Neural progenitor cell (in vitro differentiated cells): ENCODE results near the gene VKORC1. TPM values are rescaled to one million over a fixed set of nuclear protein-coding genes. Genes with fewer than 3 reads are reported as not detected.

Experiments used
- DNase-seq: peaks from one replicate; pipeline ENCODE4 v3.0.0-alpha.2; 2016; ENCODE audit warnings: low spot score
- H2AFZ ChIP-seq: fragments of 200-600 bp; sonication (generic); replicated peaks from 2 replicates; pipeline ENCODE4 v1.6.1; 2016; ENCODE audit warnings: antibody characterized with exemption
- H3F3A ChIP-seq: fragments of 200-600 bp; sonication (generic); 2 replicates; pipeline ENCODE4 v1.6.1; 2016; ENCODE audit warnings: antibody characterized with exemption, low read depth
- H3K27ac ChIP-seq: fragments of 200-600 bp; sonication (generic); 2 replicates; pipeline ENCODE4 v1.5.1; 2016; ENCODE audit warnings: mild to moderate bottlenecking
- H3K27me3 ChIP-seq: fragments of 200-600 bp; sonication (generic); 2 replicates; pipeline ENCODE4 v1.6.1; 2016; ENCODE audit warnings: mild to moderate bottlenecking, moderate library complexity
- H3K36me3 ChIP-seq: fragments of 200-600 bp; sonication (generic); 2 replicates; pipeline ENCODE4 v1.5.1; 2016
- H3K4me1 ChIP-seq: fragments of 200-600 bp; sonication (generic); 2 replicates; pipeline ENCODE4 v1.6.1; 2016; ENCODE audit warnings: mixed run types
- H3K4me2 ChIP-seq: fragments of 200-600 bp; sonication (generic); 2 replicates; pipeline ENCODE4 v1.6.1; 2016
- H3K4me3 ChIP-seq: fragments of 200-600 bp; sonication (generic); 2 replicates; pipeline ENCODE4 v1.5.1; 2016
- H3K79me2 ChIP-seq: fragments of 200-600 bp; sonication (generic); 2 replicates; pipeline ENCODE4 v1.6.1; 2016; ENCODE audit warnings: low read depth
- H3K9ac ChIP-seq: fragments of 200-600 bp; sonication (generic); 2 replicates; pipeline ENCODE4 v1.6.1; 2016
- H3K9me3 ChIP-seq: fragments of 200-600 bp; sonication (generic); 2 replicates; pipeline ENCODE4 v1.5.1; 2016; ENCODE audit warnings: low read depth
- H4K20me1 ChIP-seq: fragments of 200-600 bp; sonication (generic); 2 replicates; pipeline ENCODE4 v1.6.1; 2016; ENCODE audit warnings: low read depth
- H3K27ac Mint-ChIP-seq: 3 replicates; pipeline ENCODE4 v1.8.0; 2021; ENCODE audit warnings: mixed read lengths
- H3K27me3 Mint-ChIP-seq: 2 replicates; pipeline ENCODE4 v1.8.0; 2022; ENCODE audit warnings: low read depth, mild to moderate bottlenecking, inconsistent platforms, moderate library complexity, mixed read lengths; ENCODE audit not compliant: insufficient read depth
- H3K36me3 Mint-ChIP-seq: 3 replicates; pipeline ENCODE4 v1.8.0; 2021; ENCODE audit warnings: mixed read lengths
- H3K4me1 Mint-ChIP-seq: 3 replicates; pipeline ENCODE4 v1.8.0; 2021; ENCODE audit warnings: mixed read lengths
- H3K4me3 Mint-ChIP-seq: 3 replicates; pipeline ENCODE4 v1.8.0; 2021; ENCODE audit warnings: mild to moderate bottlenecking, moderate library complexity, mixed read lengths
- H3K9me3 Mint-ChIP-seq: 3 replicates; pipeline ENCODE4 v1.8.0; 2020; ENCODE audit warnings: mixed read lengths
- EZH2 ChIP-seq: fragments of 200-600 bp; sonication (generic); IDR thresholded peaks from 2 replicates; pipeline ENCODE4 v1.6.1; 2017; ENCODE audit warnings: antibody characterized with exemption, mild to moderate bottlenecking, moderate library complexity
- EZH2phosphoT487 ChIP-seq: fragments of 200-600 bp; sonication (generic); IDR thresholded peaks from 2 replicates; pipeline ENCODE4 v1.6.1; 2017; ENCODE audit warnings: antibody characterized with exemption
- total RNA-seq: library from RNA; depleted of rRNA; stranded (reverse); fragments of >200 nt; gene quantifications from 2 replicates; pipeline ENCODE4 v1.2.3, GENCODE V29; 2015; ENCODE audit warnings: low replicate concordance
- TF ChIP-seq, protein P1 (sequence below): fragments of 200-600 bp; sonication (generic); IDR thresholded peaks from 2 replicates; pipeline ENCODE4 v1.5.1; 2017; ENCODE audit warnings: antibody characterized with exemption, mild to moderate bottlenecking

Gene VKORC1
- total RNA-seq, 1 donor from 2014 or later = 95.9 TPM

DNA sequence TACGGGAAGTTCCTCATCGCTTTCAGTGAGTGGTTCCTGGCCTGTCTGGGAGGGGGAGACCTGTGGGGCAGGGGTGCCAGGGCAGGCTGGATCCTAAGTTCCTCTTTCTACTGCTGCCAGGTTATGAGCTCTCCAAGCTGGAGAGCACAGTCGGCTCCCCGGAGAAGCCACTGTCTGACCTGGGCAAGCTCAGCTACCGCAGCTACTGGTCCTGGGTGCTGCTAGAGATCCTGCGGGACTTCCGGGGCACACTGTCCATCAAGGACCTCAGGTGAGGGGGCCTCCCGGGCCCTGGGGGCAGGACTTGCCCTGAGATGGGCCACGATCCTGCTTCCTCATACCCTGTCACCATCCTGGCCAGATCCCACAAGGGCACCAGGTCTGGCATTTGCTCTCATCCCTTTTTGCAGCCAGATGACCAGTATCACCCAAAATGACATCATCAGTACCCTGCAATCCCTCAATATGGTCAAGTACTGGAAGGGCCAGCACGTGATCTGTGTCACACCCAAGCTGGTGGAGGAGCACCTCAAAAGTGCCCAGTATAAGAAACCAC is 35.8 kb upstream of the VKORC1 start:
- H3F3A ChIP-seq = peaks cover 20% of the 10 kb centered on the region

DNA sequence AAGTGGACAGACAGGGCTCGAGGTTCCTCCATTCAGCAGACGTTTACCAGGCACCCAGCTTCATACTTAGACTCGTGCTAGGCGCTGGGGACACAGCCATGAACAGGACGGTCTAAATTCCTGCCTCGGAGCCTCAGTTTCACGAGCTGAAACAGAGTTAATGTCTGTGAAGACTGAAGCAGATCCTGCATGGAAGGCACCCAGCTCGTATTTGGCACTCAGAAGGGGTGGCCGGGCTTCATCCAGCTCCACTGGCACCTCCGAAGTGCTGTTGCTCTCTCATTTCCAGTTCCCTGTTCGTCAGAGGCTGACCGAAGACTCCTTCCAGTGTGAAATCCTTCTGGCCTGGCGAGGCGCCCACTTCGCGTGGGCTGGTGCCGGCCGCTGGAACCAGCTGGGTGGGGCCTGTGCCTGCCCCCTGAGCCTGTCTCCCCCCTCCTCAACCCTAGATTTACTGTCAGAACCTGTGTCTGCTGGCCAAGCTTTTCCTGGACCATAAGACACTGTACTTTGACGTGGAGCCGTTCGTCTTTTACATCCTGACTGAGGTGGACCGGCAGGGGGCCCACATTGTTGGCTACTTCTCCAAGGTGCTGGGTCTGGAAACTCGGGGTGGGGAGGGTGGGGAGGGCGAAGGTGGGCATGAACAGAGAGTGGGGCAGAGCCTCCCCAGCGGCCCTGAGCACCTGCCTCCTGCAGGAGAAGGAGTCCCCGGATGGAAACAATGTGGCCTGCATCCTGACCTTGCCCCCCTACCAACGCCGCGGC is 35.2 kb upstream of the VKORC1 start:
- peaks cover 13% of the 10 kb centered on the region for H3F3A ChIP-seq
- H3K4me1 ChIP-seq = peaks cover 7% of the 10 kb centered on the region
- H3K4me1 Mint-ChIP-seq = peaks cover 14% of the 10 kb centered on the region
- no peak for DNase-seq
- H3K9me3 ChIP-seq = no peaks in the 10 kb centered on the region
- H3K36me3 Mint-ChIP-seq = peaks cover 18% of the 10 kb centered on the region
- TF ChIP-seq EZH2phosphoT487 (no peak), EZH2 (no peak)
- TF ChIP-seq, protein P1, sequence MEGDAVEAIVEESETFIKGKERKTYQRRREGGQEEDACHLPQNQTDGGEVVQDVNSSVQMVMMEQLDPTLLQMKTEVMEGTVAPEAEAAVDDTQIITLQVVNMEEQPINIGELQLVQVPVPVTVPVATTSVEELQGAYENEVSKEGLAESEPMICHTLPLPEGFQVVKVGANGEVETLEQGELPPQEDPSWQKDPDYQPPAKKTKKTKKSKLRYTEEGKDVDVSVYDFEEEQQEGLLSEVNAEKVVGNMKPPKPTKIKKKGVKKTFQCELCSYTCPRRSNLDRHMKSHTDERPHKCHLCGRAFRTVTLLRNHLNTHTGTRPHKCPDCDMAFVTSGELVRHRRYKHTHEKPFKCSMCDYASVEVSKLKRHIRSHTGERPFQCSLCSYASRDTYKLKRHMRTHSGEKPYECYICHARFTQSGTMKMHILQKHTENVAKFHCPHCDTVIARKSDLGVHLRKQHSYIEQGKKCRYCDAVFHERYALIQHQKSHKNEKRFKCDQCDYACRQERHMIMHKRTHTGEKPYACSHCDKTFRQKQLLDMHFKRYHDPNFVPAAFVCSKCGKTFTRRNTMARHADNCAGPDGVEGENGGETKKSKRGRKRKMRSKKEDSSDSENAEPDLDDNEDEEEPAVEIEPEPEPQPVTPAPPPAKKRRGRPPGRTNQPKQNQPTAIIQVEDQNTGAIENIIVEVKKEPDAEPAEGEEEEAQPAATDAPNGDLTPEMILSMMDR = no peak
- H2AFZ ChIP-seq = no peak overlapping the region
- no peaks in the 10 kb centered on the region for H3K9me3 Mint-ChIP-seq
- no peak overlapping the region for H3K27ac ChIP-seq
- no peak overlapping the region for H3K4me2 ChIP-seq
- H3K9ac ChIP-seq = no peak overlapping the region
- no peaks in the 10 kb centered on the region for H3K79me2 ChIP-seq
- no peaks in the 10 kb centered on the region for H3K36me3 ChIP-seq
- no peak overlapping the region for H3K27ac Mint-ChIP-seq
- no peaks in the 10 kb centered on the region for H3K27me3 ChIP-seq
- peaks cover 4% of the 10 kb centered on the region for H3K27me3 Mint-ChIP-seq
- H3K4me3 ChIP-seq = no peak overlapping the region
- no peak overlapping the region for H3K4me3 Mint-ChIP-seq
- peaks cover 6% of the 10 kb centered on the region for H4K20me1 ChIP-seq

More for the DNA sequence above, 35.8 kb upstream of the VKORC1 start:
- no peak overlapping the region for H3K4me3 Mint-ChIP-seq
- H3K9me3 Mint-ChIP-seq = no peaks in the 10 kb centered on the region
- H3K9me3 ChIP-seq = no peaks in the 10 kb centered on the region
- no peak for TF ChIP-seq EZH2
- TF ChIP-seq, protein P1 = no peak
- no peak for TF ChIP-seq EZH2phosphoT487
- H3K27ac ChIP-seq = no peak overlapping the region
- H4K20me1 ChIP-seq = peaks cover 6% of the 10 kb centered on the region
- H2AFZ ChIP-seq = no peak overlapping the region
- H3K4me1 Mint-ChIP-seq = peaks cover 19% of the 10 kb centered on the region
- no peak overlapping the region for H3K4me2 ChIP-seq
- no peak overlapping the region for H3K4me3 ChIP-seq
- no peak overlapping the region for H3K9ac ChIP-seq
- no peaks in the 10 kb centered on the region for H3K27me3 ChIP-seq
- DNase-seq = no peak
- H3K79me2 ChIP-seq = no peaks in the 10 kb centered on the region
- H3K36me3 Mint-ChIP-seq = peaks cover 18% of the 10 kb centered on the region
- peaks cover 10% of the 10 kb centered on the region for H3K4me1 ChIP-seq
- no peak overlapping the region for H3K27ac Mint-ChIP-seq
- H3K27me3 Mint-ChIP-seq = peaks cover 4% of the 10 kb centered on the region
- H3K36me3 ChIP-seq = no peaks in the 10 kb centered on the region

DNA sequence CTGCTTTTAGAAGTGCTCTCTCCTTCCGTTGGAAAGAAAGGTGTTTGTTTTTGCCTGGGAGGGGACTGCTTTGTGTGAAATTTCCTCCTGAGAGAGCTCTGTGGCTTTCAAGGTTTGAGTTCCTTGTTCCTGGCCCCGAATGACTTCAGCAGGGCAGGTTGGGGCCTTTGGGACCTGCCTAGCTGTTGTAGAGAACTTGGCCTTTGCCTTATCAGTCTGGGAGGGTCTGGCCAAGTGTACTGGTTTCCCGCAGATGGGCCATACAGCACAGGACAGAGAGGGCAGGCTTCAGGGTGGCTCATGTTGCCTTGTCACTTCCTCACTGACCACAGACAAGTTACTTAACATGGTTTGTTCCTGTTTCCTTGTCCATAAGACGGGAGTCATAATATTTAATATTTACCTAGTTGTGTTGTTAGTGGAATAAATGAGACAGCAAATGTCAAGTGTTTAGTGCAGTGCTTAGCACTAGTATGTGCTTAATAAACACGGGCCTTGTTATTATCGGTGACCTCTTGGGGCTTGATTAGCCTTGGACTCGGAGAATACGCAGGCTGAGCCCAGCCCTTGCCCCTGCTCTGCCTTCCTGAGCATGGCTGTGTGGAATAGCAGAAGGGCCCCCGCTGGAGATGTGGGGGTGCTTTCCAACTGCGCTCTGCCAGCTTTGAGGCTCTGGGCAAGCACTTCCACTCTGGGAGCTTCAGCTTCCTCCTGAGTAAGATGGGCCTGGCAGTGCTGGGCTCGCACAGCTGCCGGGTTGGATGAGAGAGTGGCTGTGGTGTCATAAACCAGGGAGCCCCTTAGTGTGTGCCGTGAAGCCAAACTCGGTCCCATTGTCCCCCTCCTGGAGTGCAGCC is 34.3 kb upstream of the VKORC1 start:
- no peak overlapping the region for H3K4me3 Mint-ChIP-seq
- H3K27me3 Mint-ChIP-seq = peaks cover 4% of the 10 kb centered on the region
- H3K36me3 Mint-ChIP-seq = peaks cover 18% of the 10 kb centered on the region
- Histone ChIP-seq H3K9me3 (no peaks in the 10 kb centered on the region), H4K20me1 (peaks cover 5% of the 10 kb centered on the region), H3K27me3 (no peaks in the 10 kb centered on the region), H3K79me2 (no peaks in the 10 kb centered on the region), H3F3A (peaks cover 5% of the 10 kb centered on the region), H3K36me3 (no peaks in the 10 kb centered on the region), H3K4me3 (no peak overlapping the region), H3K27ac (no peak overlapping the region), H3K4me2 (no peak overlapping the region), H3K4me1 (peaks cover under 1% of the 10 kb centered on the region), H3K9ac (no peak overlapping the region), H2AFZ (no peak overlapping the region)
- no peak overlapping the region for H3K27ac Mint-ChIP-seq
- no peaks in the 10 kb centered on the region for H3K9me3 Mint-ChIP-seq
- H3K4me1 Mint-ChIP-seq = peaks cover 10% of the 10 kb centered on the region
- no peak for DNase-seq
- TF ChIP-seq EZH2 = no peak
- no peak for TF ChIP-seq EZH2phosphoT487
- TF ChIP-seq, protein P1 = no peak
